K562 (cell line): ENCODE results near the gene BCL2L12. TPM values are rescaled to one million over a fixed set of nuclear protein-coding genes. Genes with fewer than 3 reads are reported as not detected.

ENCODE experiments used
- ATF6 ChIP-seq: sonication (generic); formaldehyde crosslinking; IDR thresholded peaks from 2 replicates; pipeline ENCODE4 v1.4.0; 2020; ENCODE audit warnings: mild to moderate bottlenecking, missing genetic modification reagents
- BHLHE40 ChIP-seq: IDR thresholded peaks from 2 replicates; pipeline ENCODE4 v1.6.1; 2011; ENCODE audit warnings: low read length, improper control_type of control experiment
- CBFA2T2 ChIP-seq: fragments of 450-650 bp; conservative IDR thresholded peaks from 2 replicates; pipeline ENCODE4 v1.6.1; 2017; ENCODE audit warnings: mild to moderate bottlenecking
- E2F6 ChIP-seq, 2 experiments: IDR thresholded peaks; 2 replicates each; pipeline ENCODE4 v1.6.1; 2011; ENCODE audit warnings: borderline replicate concordance in 1 of 2, control low read depth in 1 of 2, low read depth in 1 of 2, low read length in 1 of 2, mild to moderate bottlenecking in 1 of 2, mixed read lengths in 1 of 2, moderate library complexity in 1 of 2; ENCODE audit not compliant: insufficient read depth in 1 of 2, insufficient read length in 1 of 2, poor library complexity in 1 of 2, severe bottlenecking in 1 of 2; ENCODE audit errors: extremely low read depth in 1 of 2
- EHMT2 ChIP-seq: fragments of 450-650 bp; IDR thresholded peaks from 2 replicates; pipeline ENCODE4 v1.6.1; 2018; ENCODE audit warnings: antibody characterized with exemption
- EP300 ChIP-seq: IDR thresholded peaks from 2 replicates; pipeline ENCODE4 v1.6.1; 2012; ENCODE audit warnings: low read length, improper control_type of control experiment
- ETV5 ChIP-seq: sonication (generic); formaldehyde crosslinking; IDR thresholded peaks from 2 replicates; pipeline ENCODE4 v1.4.0; 2020; ENCODE audit warnings: low read depth, mild to moderate bottlenecking, missing genetic modification reagents
- JUN ChIP-seq, 2 experiments: sonication (generic) in 1 of 2; formaldehyde crosslinking in 1 of 2; IDR thresholded peaks; 2 replicates each; pipeline versions ENCODE4 v1.6.1 to v1.8.0; 2012 to 2022; ENCODE audit warnings: borderline replicate concordance in 2 of 2, mild to moderate bottlenecking in 2 of 2, improper control_type of control experiment in 1 of 2, low read depth in 1 of 2, low read length in 1 of 2, missing genetic modification reagents in 1 of 2
- JUND ChIP-seq, 2 experiments: IDR thresholded peaks; 2 replicates in 1 of 2; 3 replicates in 1 of 2; pipeline ENCODE4 v1.6.1; 2011; ENCODE audit warnings: borderline replicate concordance in 2 of 2, low read depth in 2 of 2, low read length in 2 of 2, improper control_type of control experiment in 1 of 2, missing biosample characterization in 1 of 2, missing genetic modification characterization in 1 of 2, missing genetic modification reagents in 1 of 2
- MLX ChIP-seq, 2 experiments: fragments of 450-650 bp in 1 of 2; sonication (generic) in 1 of 2; formaldehyde crosslinking; conservative IDR thresholded peaks; 2 replicates each; pipeline versions ENCODE4 v1.4.0 to v1.8.1; 2020 to 2022; ENCODE audit warnings: mild to moderate bottlenecking in 1 of 2, missing genetic modification reagents in 1 of 2
- NFIC ChIP-seq: fragments of 450-650 bp; IDR thresholded peaks from 2 replicates; pipeline ENCODE4 v1.6.1; 2017; ENCODE audit warnings: mild to moderate bottlenecking, inconsistent platforms
- NFRKB ChIP-seq: fragments of 450-650 bp; IDR thresholded peaks from 2 replicates; pipeline ENCODE4 v1.6.1; 2016; ENCODE audit warnings: low read depth
- NR2C1 ChIP-seq, 2 experiments: fragments of 450-650 bp; IDR thresholded peaks; 2 replicates each; pipeline ENCODE4 v1.6.1; 2017; ENCODE audit warnings: mild to moderate bottlenecking in 2 of 2, antibody characterized with exemption in 1 of 2, inconsistent platforms in 1 of 2, missing compliant biosample characterization in 1 of 2, missing genetic modification characterization in 1 of 2
- OTX1 ChIP-seq: fragments of 450-650 bp; formaldehyde crosslinking; IDR thresholded peaks from 2 replicates; pipeline ENCODE4 v1.4.0; 2022; ENCODE audit warnings: mild to moderate bottlenecking
- TCF3 ChIP-seq: sonication (generic); formaldehyde crosslinking; IDR thresholded peaks from 2 replicates; pipeline ENCODE4 v1.4.0; 2020; ENCODE audit warnings: mild to moderate bottlenecking, missing genetic modification reagents
- TFAP4 ChIP-seq: sonication (generic); formaldehyde crosslinking; IDR thresholded peaks from 2 replicates; pipeline ENCODE4 v1.8.0; 2022; ENCODE audit warnings: missing genetic modification reagents, mild to moderate bottlenecking, moderate library complexity, borderline replicate concordance
- THAP7 ChIP-seq: fragments of 250-450 bp; sonication (Bioruptor Pico); IDR thresholded peaks from 2 replicates; pipeline ENCODE4 v1.5.0; 2021
- YY1 ChIP-seq, 3 experiments: IDR thresholded peaks; 2 replicates each; pipeline ENCODE4 v1.6.1; 2011; ENCODE audit warnings: low read length in 2 of 3, mild to moderate bottlenecking in 2 of 3, moderate library complexity in 2 of 3, borderline replicate concordance in 1 of 3, control low read depth in 1 of 3, low read depth in 1 of 3; ENCODE audit not compliant: insufficient read depth in 3 of 3, insufficient replicate concordance in 2 of 3, control insufficient read depth in 1 of 3, insufficient read length in 1 of 3; ENCODE audit errors: extremely low read depth in 1 of 3
- ZNF584 ChIP-seq: fragments of 200-800 bp; sonication (Bioruptor generic); IDR thresholded peaks from 2 replicates; pipeline ENCODE4 v1.6.1; 2016; ENCODE audit warnings: low read depth, mild to moderate bottlenecking, missing genetic modification characterization, missing compliant biosample characterization
- polyA plus RNA-seq, 8 experiments: library from polyadenylated mRNA; depleted of rRNA in 4 of 8; stranded (reverse) in 5 of 8; unstranded in 3 of 8; fragments of >200 nt; fragmentation: Nextera tagmentation in 2 of 8; fragmentation: Illumina TruSeq in 1 of 8; extraction: Ambion mirVana in 2 of 8; extraction: Trizol in 1 of 8; gene quantifications; 2 replicates each; pipeline versions ENCODE4 v1.2.1 to v1.2.3, GENCODE V29; 2011 to 2014; ENCODE audit warnings: inconsistent platforms in 1 of 8, missing spikeins in 1 of 8
- total RNA-seq, 7 experiments: library from RNA; depleted of rRNA in 6 of 7; stranded (reverse); fragments of >200 nt in 6 of 7; fragmentation: Illumina TruSeq in 2 of 7; extraction: Trizol in 2 of 7; gene quantifications; 2 replicates each; pipeline versions ENCODE4 v1.2.1 to v1.2.3, GENCODE V29; 2011 to 2021; ENCODE audit warnings: low replicate concordance in 1 of 7

Gene BCL2L12
- total and polyA plus RNA-seq, 9 of the 15 experiments (the other 6 are each of a cell fraction or from before 2014, with no cell fraction given): 7.4 to 263 (median 81.2) TPM

GRCh38 chr19:49710372-49710951 lies 44.7 kb downstream of the BCL2L12 start (continued):
- TF ChIP-seq ATF6 (peak; percentile 70; the same call in 1 of the 2 replicates), OTX1 (no peak), BHLHE40 (peak; percentile 25; the same call in 1 of the 2 replicates), EHMT2 (peak; percentile 55; the same call in 1 of the 2 replicates), THAP7 (no peak), TFAP4 (peak; percentile 80), MLX (CRISPR knock-in tag; conservative IDR thresholded peaks at IDR 0.05) (no peak), JUN (IDR thresholded peaks at IDR 0.05; ENCODE audit: borderline replicate concordance, low read depth, low read length) (no peak; the same call in 1 of the 2 replicates), JUN (CRISPR knock-in tag; IDR thresholded peaks at IDR 0.05; ENCODE audit: borderline replicate concordance) (no peak), NR2C1 (IDR thresholded peaks at IDR 0.05) (no peak), NR2C1 (tag; IDR thresholded peaks at IDR 0.05) (0 out of 2 replicates have a peak, but pooled peaks have one; percentile 45), JUND (IDR thresholded peaks at IDR 0.05; ENCODE audit: borderline replicate concordance, low read depth, low read length) (peak; percentile 66), JUND (tag; IDR thresholded peaks at IDR 0.05; ENCODE audit: borderline replicate concordance, low read depth, low read length) (peak; percentile 47; the same call in 1 of the 3 replicates), E2F6 (IDR thresholded peaks at IDR 0.05; ENCODE audit: borderline replicate concordance in 1 of 2, extremely low read depth in 1 of 2, insufficient read depth in 1 of 2, insufficient read length in 1 of 2, low read depth in 1 of 2, low read length in 1 of 2, poor library complexity in 1 of 2, severe bottlenecking in 1 of 2) (peak in 1 of 2 experiments; percentile 45), TCF3 (CRISPR knock-in tag) (peak; percentile 24; the same call in 1 of the 2 replicates), CBFA2T2 (peak; percentile 4; the same call in 1 of the 2 replicates), EP300 (peak; percentile 8; the same call in 1 of the 2 replicates), ZNF584 (CRISPR knock-in tag) (0 out of 2 replicates have a peak, but pooled peaks have one; percentile 43), ETV5 (peak; percentile 35; the same call in 1 of the 2 replicates), YY1 (IDR thresholded peaks at IDR 0.05; ENCODE audit: borderline replicate concordance in 1 of 3, control insufficient read depth in 1 of 3, extremely low read depth in 1 of 3, insufficient read depth in 3 of 3, insufficient read length in 1 of 3, insufficient replicate concordance in 2 of 3, low read depth in 1 of 3, low read length in 2 of 3) (peak; percentile 72 to 91 (median 82)), NFRKB (peak; percentile 57; the same call in 1 of the 2 replicates), NFIC (0 out of 2 replicates have a peak, but pooled peaks have one; percentile 2)
